Activated naive CD8-positive, alpha-beta T cell treated with anti-CD3 and anti-CD28 coated beads, Interleukin-2, amount 50 U/mL, for 16 hours (primary cell): ENCODE results near the gene NT5DC4.

Source experiments
- DNase-seq: peaks from one replicate; pipeline ENCODE4 v3.0.0-alpha.2; 2020; ENCODE audit warnings: low read depth, low spot score

The NT5DC4 gene

DNA sequence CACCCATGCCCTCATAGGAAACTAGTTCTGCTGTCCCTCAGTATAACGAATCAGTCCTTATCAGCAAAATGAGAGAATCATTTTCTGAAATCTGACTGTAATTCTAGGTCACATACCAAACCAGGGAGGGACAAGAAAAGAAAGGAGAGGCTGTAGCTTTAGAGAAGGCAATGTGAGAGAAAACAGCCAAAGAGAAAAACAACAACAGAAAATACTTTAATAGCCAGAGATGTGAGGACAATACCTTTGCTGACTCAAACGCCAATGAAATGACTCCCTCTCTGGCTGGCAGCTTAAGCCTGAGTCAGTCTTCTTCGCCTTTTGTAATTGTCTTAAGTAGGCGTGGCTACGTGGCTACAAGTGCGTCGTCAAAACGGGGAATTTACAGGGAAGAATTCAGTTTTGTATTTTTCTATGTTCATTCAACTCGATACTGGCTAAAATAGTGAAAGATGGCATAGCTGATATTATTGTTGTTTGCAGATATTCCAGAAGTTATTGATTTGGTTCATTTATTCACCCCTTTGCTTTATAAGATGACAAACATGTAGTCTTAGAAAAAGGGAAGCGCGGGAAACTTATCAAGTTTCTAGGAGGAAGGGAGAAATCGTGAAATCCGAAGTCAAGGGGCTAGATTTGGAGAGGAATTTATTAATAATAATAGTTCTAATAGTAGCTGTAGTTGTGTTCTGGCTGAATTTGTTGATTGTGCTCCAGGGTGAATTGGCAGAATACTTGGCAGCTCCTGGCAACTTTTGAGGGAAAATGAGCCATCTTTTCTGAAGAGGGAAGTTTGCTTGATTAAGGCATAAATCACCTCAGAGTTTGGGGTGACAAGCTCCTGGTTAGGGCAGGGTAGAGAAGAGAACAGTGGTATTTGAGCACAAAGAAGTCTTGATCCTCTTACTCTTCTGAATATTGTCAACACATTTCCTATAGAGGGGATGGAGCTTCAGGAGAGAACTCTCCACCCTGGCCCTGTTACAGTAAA, 63.7 kb downstream of the NT5DC4 start, which contains the start of gene IL1A:
Gene IL1A (minus strand): TSS at position 295 of the 991 bp plus-strand sequence. CDS start 723 bp downstream, outside the sequence.
- no peak for DNase-seq

- DNase-seq = no peak
Measured at GRCh38 chr2:112787294-112787693, 66.5 kb downstream of the NT5DC4 start.

GRCh38 chr2:112787729-112788393, 67.0 kb downstream of the NT5DC4 start:
- no peak for DNase-seq

- no peak for DNase-seq
Measured at GRCh38 chr2:112788653-112789052, 67.8 kb downstream of the NT5DC4 start.
